Lung microvascular endothelial cell (primary cell): ENCODE data around the gene HMGB4. TPM values are rescaled to one million over a fixed set of nuclear protein-coding genes. Genes with fewer than 3 reads are reported as not detected.

ENCODE experiments used
- DNase-seq, 2 donors: peaks; one replicate each; pipeline versions ENCODE4 v3.0.0 to v3.0.0-alpha.2; 2010; ENCODE audit warnings: low read depth in 2 of 2
- total RNA-seq: library from RNA; depleted of rRNA; stranded (reverse); fragments of >200 nt; gene quantifications from 2 replicates; pipeline ENCODE4 v1.2.1, GENCODE V29; 2014

The HMGB4 gene
- total RNA-seq = not detected in 2 replicates

- no peak for DNase-seq
These were observed at the start of gene HMGB4 for GRCh38 chr1:33863779-33864178. TSS of gene HMGB4 (plus strand) at chr1:33864079. CDS start at chr1:33864192, 113 bp downstream.

- DNase-seq = no peak
These were observed 49.7 kb upstream of the HMGB4 start for GRCh38 chr1:33814166-33814565.

GRCh38 chr1:33815061-33815460, 48.8 kb upstream of the HMGB4 start:
- no peak for DNase-seq

GRCh38 chr1:33818071-33818470, 45.8 kb upstream of the HMGB4 start:
- DNase-seq = no peak

GRCh38 chr1:33819290-33819912, 44.5 kb upstream of the HMGB4 start:
- no peak for DNase-seq

- no peak for DNase-seq
These were observed 44.0 kb upstream of the HMGB4 start for GRCh38 chr1:33819913-33820311.

- DNase-seq = no peak
These were observed 43.1 kb upstream of the HMGB4 start for GRCh38 chr1:33820804-33821203.

- DNase-seq = no peak
These were observed 42.6 kb upstream of the HMGB4 start for GRCh38 chr1:33821291-33821690.

GRCh38 chr1:33822396-33822795, 41.5 kb upstream of the HMGB4 start:
- no peak for DNase-seq

- DNase-seq = no peak
These were observed 40.5 kb upstream of the HMGB4 start for GRCh38 chr1:33823401-33823800.

GRCh38 chr1:33823830-33824229, 40.0 kb upstream of the HMGB4 start:
- DNase-seq = no peak

GRCh38 chr1:33824321-33824720, 39.6 kb upstream of the HMGB4 start:
- DNase-seq = no peak

GRCh38 chr1:33824971-33825370, 38.9 kb upstream of the HMGB4 start:
- no peak for DNase-seq

- DNase-seq = no peak
These were observed 38.4 kb upstream of the HMGB4 start for GRCh38 chr1:33825506-33825905.

GRCh38 chr1:33826311-33826710, 37.6 kb upstream of the HMGB4 start:
- no peak for DNase-seq

- no peak for DNase-seq
These were observed 37.2 kb upstream of the HMGB4 start for GRCh38 chr1:33826711-33827110.

GRCh38 chr1:33828059-33828458, 35.8 kb upstream of the HMGB4 start:
- no peak for DNase-seq

GRCh38 chr1:33828654-33829053, 35.2 kb upstream of the HMGB4 start:
- no peak for DNase-seq

GRCh38 chr1:33836911-33837310, 27.0 kb upstream of the HMGB4 start:
- no peak for DNase-seq

- no peak for DNase-seq
These were observed 26.2 kb upstream of the HMGB4 start for GRCh38 chr1:33837635-33838034.

- DNase-seq = no peak
These were observed 22.4 kb upstream of the HMGB4 start for GRCh38 chr1:33841494-33841893.

GRCh38 chr1:33842348-33842747, 21.5 kb upstream of the HMGB4 start:
- DNase-seq = no peak

- DNase-seq = no peak
These were observed 19.7 kb upstream of the HMGB4 start for GRCh38 chr1:33844166-33844565.

- no peak for DNase-seq
These were observed 17.0 kb upstream of the HMGB4 start for GRCh38 chr1:33846861-33847260.
